H54 (cell line): ENCODE results near the gene NFATC4.

Experiments
- DNase-seq: peaks from one replicate; pipeline ENCODE4 v3.0.0; 2011; ENCODE audit warnings: low spot score, mixed read lengths; ENCODE audit not compliant: insufficient read length
- FAIRE-seq: peaks from 3 replicates; lab custom pipeline; 2011; peaks lifted over from hg19 to GRCh38; lab: Jason Lieb, UNC
- POLR2A ChIP-seq: IDR thresholded peaks from 2 replicates; pipeline ENCODE4 v1.6.1; 2011; ENCODE audit warnings: low read depth, mild to moderate bottlenecking, low read length

The NFATC4 gene

DNA sequence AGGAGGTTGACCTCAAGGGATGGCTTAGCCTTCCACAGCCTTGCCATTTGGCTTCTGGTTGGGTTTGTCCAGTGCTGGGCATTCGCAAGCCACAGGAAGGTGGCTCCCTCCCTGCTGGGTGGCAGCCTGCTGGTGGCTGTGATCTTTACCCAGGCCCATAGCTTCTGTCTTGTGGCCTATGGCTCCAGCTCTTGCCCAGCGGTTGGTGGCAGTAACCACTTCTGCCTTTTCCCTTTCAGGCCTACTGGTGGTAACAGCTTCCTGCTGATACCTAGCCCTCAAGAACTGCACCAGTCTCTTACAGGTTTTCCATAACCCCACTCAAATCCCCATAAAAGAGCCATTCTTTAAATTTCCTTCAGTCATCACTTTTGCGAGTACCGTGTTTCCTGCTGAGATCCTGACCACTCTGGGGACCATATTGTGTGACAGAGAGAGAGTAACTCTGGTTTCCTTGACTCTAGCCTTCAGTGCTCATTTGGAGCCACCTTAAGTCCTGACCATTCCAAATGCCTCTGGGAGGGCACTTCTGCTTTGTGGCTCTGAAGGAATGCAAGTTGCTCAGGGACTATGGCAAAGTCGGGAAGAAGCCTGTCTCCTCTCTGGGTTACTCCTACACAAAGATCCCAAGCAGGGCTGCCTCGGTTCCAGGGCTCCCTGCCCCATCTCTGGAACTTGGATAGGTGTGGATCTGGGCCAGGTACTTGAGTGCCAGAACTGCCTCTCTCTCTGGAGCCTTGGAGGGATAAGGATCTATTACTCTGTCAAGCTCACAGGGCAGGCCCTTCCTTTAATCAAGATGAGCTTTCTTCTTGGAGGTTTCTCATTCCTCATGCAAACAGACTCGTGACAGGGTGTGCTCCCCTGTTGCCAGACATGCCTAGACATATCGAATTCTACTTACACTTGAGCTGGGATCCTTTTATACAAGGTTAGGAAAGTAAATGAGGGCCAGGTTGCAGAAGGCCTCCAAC, 27.9 kb downstream of the NFATC4 start:
- DNase-seq = no peak

DNA sequence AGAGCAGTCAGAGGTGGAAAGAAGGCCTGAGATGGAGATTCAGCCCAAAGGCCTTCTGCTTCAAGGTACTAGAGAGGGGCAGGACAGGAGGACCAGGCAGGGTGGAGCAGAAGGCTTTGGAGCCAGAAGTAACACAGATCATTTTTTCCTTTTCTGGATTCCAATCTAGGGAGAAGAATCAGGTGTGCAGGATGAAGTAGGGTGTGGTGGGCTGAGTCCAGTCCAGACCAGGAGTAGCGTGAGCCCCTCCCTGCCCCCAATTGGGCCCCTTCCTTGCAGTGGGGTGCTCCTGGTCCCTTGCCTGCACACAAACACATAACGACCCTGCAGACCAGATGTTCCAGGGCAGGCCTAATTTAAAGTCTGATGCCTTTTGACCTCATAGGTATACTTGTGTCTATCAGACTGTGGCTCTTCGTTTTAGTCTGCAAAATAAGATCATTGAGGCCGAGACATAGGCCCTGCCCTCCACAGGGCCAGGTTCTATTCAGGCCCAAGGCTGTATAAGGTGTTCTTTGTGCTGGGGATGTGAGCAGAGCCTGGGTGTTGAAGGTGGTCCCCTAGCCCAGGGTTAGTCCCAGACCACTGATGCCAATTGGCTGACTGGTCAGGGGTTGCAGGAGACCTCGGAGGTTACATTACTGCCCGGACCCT, 29.8 kb downstream of the NFATC4 start:
- no peak for TF ChIP-seq POLR2A
- FAIRE-seq (no peak), DNase-seq (no peak)

More for the DNA sequence above, 27.9 kb downstream of the NFATC4 start:
- FAIRE-seq = no peak
- no peak for TF ChIP-seq POLR2A

DNA sequence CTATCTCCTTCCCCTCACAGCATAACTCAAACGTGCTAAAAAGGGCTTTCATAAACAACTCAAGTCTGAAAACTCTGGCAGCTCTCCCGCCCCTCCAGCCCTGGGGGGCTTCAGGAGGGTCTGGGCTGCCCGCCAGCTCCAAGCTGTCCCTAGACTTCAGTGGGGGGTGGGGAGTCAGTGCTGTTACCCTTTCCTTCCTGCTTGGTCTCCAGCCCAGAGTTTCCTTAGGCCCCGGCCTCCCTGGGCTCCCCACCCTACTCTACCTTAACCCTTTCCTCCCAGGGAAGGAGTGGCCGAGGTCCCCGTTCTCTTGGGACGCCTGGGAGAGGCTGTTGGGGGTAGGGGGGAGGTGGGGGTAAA, 30.3 kb downstream of the NFATC4 start:
- FAIRE-seq (no peak), DNase-seq (no peak)
- no peak for TF ChIP-seq POLR2A

GRCh38 chr14:24398653-24399446, 30.9 kb downstream of the NFATC4 start, which contains the start of gene NYNRIN:
NYNRIN (plus strand) TSS chr14:24399003; CDS start chr14:24399247, 244 bp downstream.
- DNase-seq = no peak
- TF ChIP-seq POLR2A = no peak
- no peak for FAIRE-seq

DNA sequence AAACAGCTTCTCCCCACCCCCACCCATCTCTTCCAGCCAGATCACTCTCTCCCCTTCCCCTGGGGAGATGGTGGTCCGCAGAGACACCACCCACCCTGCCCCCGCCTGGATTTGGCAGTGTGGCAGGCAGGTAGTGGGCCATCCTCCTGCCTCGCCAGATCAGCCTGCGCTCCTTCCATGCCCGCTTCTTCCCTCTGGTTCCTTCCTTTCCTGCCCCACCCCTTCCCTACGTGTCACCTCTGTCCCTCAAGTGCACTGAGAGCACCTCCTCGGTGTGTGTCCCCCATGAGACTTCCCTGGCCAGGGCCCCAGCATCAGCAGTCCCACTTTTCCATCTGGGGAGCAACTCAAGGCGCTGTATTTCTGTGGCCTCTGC, 31.5 kb downstream of the NFATC4 start:
- no peak for TF ChIP-seq POLR2A
- DNase-seq = no peak
- FAIRE-seq = no peak

DNA sequence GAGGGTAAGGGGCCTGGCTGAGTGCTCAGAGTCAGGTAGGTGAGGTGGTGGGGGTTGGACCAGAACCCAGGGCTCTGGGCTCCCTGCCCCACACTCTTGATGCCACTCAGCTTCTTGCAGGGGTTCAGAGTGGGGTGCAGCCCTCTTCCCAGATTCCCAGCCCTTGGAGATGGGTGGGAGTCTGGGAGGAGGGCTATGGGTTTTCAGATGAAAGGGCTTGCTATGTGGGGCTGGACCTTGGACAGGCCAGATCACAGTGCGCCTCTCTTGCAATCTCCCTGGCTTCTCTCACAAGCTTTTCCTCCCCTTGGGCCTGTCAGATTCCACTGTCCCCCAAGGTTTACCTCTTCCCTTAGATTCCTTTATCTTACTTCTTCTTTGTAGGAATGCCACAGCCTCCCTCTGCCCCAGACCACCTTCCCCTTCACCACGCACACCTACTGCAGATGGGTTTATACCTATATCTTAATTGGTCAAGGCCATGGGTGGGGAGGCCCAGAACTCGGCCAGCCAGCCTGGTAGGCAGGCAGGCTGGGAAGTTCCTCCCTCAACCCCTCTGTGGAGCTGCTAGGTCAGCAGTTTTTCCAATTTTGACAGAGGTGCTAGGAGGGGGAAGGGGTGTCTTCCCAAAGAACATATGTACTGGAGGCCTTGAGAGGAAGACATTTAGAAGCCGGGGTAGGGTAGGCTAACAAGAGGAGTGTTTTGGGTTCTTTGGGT, 32.2 kb downstream of the NFATC4 start:
- TF ChIP-seq POLR2A = no peak

DNA sequence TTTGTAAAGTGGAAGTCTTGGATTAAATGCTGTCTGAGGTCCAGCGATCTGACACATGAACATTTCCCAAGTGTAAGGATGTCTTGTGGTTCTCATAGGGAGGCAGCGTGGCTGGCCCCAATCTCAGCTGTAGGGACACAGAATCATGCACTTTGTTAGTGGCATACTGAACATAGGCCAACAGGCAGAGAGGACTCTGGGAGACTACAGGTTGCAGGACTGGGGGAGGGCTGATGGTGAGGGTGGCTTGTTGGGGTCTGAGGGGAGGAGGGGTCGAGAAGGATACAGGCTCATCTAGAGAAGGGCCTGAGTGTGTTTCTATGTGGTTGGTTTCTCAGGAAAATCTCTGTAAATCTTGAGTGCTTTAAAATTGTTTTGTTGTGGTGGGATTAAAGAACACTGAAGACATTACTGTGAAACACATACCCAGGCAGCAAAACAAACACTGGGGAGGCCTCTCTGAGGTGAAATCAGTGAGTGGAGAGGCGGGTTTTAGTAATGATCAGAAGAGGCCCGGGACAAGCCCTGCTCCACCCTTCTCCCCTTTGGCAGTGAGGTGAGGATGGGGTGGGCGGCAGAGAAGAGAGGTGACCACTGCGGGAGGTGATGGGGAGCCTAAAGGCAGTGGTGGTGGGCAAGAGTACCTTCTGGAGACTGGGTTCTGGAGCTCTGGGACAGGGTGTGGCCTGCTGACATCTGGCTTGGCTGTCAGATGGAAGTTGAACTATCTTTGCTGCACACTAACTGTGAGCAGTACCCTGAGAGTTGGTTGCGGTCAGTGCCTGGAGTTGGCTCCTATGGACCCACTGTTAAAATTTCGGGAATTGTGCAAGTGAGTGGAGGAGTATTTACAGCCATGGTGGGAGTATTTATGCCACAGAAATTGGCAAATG, 34.1 kb downstream of the NFATC4 start:
- FAIRE-seq (no peak), DNase-seq (no peak)
- no peak for TF ChIP-seq POLR2A

More for the DNA sequence above, 32.2 kb downstream of the NFATC4 start:
- DNase-seq (no peak), FAIRE-seq (no peak)

GRCh38 chr14:24403294-24403998, 35.5 kb downstream of the NFATC4 start:
- FAIRE-seq = no peak
- DNase-seq = no peak
- no peak for TF ChIP-seq POLR2A

DNA sequence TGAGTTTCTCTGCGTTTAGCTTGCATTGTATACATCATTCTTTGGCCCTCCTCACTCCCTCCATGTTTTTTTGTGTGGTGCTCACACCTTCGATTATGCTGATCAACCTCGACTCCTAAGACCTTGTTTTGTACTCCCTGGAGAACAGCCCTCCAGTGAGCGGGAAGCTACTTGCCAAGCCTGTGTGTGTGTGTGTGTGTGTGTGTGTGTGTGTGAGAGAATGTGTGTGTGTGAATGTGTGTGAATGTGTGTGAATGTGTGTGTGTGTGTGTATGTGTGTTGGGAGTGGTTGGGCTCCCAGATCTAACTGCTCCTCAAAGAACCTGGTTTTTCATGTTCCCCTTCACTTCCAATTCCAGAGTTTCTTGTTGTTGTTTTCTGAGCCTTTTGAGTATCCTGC, 36.8 kb downstream of the NFATC4 start:
- no peak for TF ChIP-seq POLR2A
- no peak for FAIRE-seq
- DNase-seq = no peak

DNA sequence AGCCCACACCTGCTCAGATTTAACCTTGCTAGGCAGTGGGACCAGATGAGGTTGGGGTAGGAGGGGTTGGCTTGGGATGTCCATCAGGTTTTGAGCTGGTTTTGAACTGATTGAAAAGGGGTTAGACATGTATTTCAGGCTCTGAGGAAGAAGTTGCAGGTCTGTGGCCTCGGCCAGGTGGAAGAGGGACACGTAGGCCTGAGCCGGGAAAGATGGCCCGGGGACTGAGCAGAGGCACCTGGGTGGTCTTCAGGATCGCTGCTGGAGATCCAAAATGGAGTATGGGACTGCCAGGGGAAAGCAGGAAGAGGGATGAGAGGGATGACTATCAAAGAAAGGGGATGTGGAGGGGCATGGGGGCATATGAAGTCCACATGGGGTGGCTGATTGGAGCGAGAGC, 38.4 kb downstream of the NFATC4 start:
- no peak for TF ChIP-seq POLR2A
- no peak for DNase-seq
- no peak for FAIRE-seq

GRCh38 chr14:24407608-24408325, 39.8 kb downstream of the NFATC4 start:
- no peak for TF ChIP-seq POLR2A
- FAIRE-seq = no peak
- DNase-seq = no peak
